GM19455 (cell line): ENCODE data around the gene ZCCHC12.
"Not testable (repeated sequence)": the region's sequence is repeated elsewhere in the genome, so short reads cannot be mapped to it uniquely, and the experiment has no call there.

ENCODE experiments used
- ATAC-seq: cut with Tn5 transposase; IDR thresholded peaks from one replicate; pipeline ENCODE4 v1.9.1; 2021; ENCODE audit not compliant: unreplicated experiment

ZCCHC12 gene

GRCh38 chrX:118823263-118824172 is at the start of gene ZCCHC12:
TSS of gene ZCCHC12 (plus strand) at chrX:118823824. CDS start at chrX:118825245, 1,421 bp downstream.
- ATAC-seq = no peak

GRCh38 chrX:118779581-118779980 is 44.0 kb upstream of the ZCCHC12 start:
- no peak for ATAC-seq

- ATAC-seq = no peak
Measured at GRCh38 chrX:118780509-118780908, 43.1 kb upstream of the ZCCHC12 start.

- ATAC-seq = no peak
Measured at GRCh38 chrX:118780911-118781310, 42.7 kb upstream of the ZCCHC12 start.

GRCh38 chrX:118795528-118796280 is 27.9 kb upstream of the ZCCHC12 start:
- no peak for ATAC-seq

- ATAC-seq = no peak
Measured at GRCh38 chrX:118802857-118803256, 20.8 kb upstream of the ZCCHC12 start.

- ATAC-seq = no peak
Measured at GRCh38 chrX:118807151-118808017, 16.2 kb upstream of the ZCCHC12 start.

- ATAC-seq = not testable (repeated sequence)
Measured at GRCh38 chrX:118817257-118817656, 6.4 kb upstream of the ZCCHC12 start.

GRCh38 chrX:118824173-118824730 is 628 bp downstream of the ZCCHC12 start:
- no peak for ATAC-seq

GRCh38 chrX:118825227-118825626 is 1.6 kb downstream of the ZCCHC12 start:
- ATAC-seq = no peak

GRCh38 chrX:118839334-118839958 is 15.8 kb downstream of the ZCCHC12 start:
- no peak for ATAC-seq

- no peak for ATAC-seq
Measured at GRCh38 chrX:118847676-118848075, 24.1 kb downstream of the ZCCHC12 start.

GRCh38 chrX:118853596-118853995 is 30.0 kb downstream of the ZCCHC12 start:
- ATAC-seq = no peak

GRCh38 chrX:118855681-118856310 is 32.2 kb downstream of the ZCCHC12 start:
- no peak for ATAC-seq

- ATAC-seq = no peak
Measured at GRCh38 chrX:118857006-118857405, 33.4 kb downstream of the ZCCHC12 start.

GRCh38 chrX:118861338-118861737 is 37.7 kb downstream of the ZCCHC12 start:
- no peak for ATAC-seq

GRCh38 chrX:118862091-118862490 is 38.5 kb downstream of the ZCCHC12 start:
- ATAC-seq = no peak

GRCh38 chrX:118862979-118863378 is 39.4 kb downstream of the ZCCHC12 start:
- ATAC-seq = no peak

- ATAC-seq = no peak
Measured at GRCh38 chrX:118864063-118864635, 40.5 kb downstream of the ZCCHC12 start.
